ENCODE data around the gene FAAP20.

- TF ChIP-seq CTCF (IDR thresholded peaks at IDR 0.05) (no peak), POLR2A (IDR thresholded peaks at IDR 0.05) (no peak)
These were observed 8.4 kb upstream of the FAAP20 start for GRCh38 chr1:2202843-2203601.
